PC-9 (cell line): ENCODE measurements around the gene PRKG1. TPM values are rescaled to one million over a fixed set of nuclear protein-coding genes. Genes with fewer than 3 reads are reported as not detected.

Source experiments
- BruUV-seq: library from RNA; stranded (reverse); fragments of 400-500 nt; replicated peaks from 2 replicates; lab custom pipeline; 2021; lab: Mats Ljungman, UMichigan
- CTCF ChIA-PET: fragments of 300-600 bp; sonication (Branson Sonifier 250); formaldehyde crosslinking; loops from one replicate; lab custom pipeline; 2022; ENCODE audit warnings: antibody characterized with exemption; lab: Charles Lee
- POLR2A ChIA-PET: fragments of 300-600 bp; sonication (Branson Sonifier 250); formaldehyde crosslinking; loops from one replicate; lab custom pipeline; 2022; ENCODE audit warnings: antibody characterized with exemption; ENCODE audit not compliant: unreplicated experiment; lab: Charles Lee
- DNase-seq, 2 experiments: peaks; one replicate each; pipeline versions ENCODE4 v3.0.0 to v3.0.0-alpha.2; 2015 to 2022; ENCODE audit warnings: mixed read lengths in 1 of 2
- H2AFZ ChIP-seq: fragments of 200-600 bp; sonication (generic); 2 replicates; pipeline ENCODE4 v1.8.1; 2017; ENCODE audit warnings: antibody characterized with exemption
- H3F3A ChIP-seq: fragments of 200-600 bp; sonication (generic); 2 replicates; pipeline ENCODE4 v1.8.1; 2017; ENCODE audit warnings: antibody characterized with exemption, mild to moderate bottlenecking, low read depth; ENCODE audit not compliant: insufficient read depth
- H3K27ac ChIP-seq: fragments of 200-600 bp; sonication (generic); 2 replicates; pipeline ENCODE4 v1.6.1; 2016; ENCODE audit warnings: mixed run types
- H3K27me3 ChIP-seq: fragments of 200-600 bp; sonication (generic); 2 replicates; pipeline ENCODE4 v1.6.1; 2016; ENCODE audit warnings: low read depth, mixed run types; ENCODE audit not compliant: insufficient read depth
- H3K36me3 ChIP-seq: fragments of 200-600 bp; sonication (generic); 2 replicates; pipeline ENCODE4 v1.6.1; 2016; ENCODE audit warnings: low read depth, mixed run types
- H3K4me1 ChIP-seq: fragments of 200-600 bp; sonication (generic); replicated peaks from 2 replicates; pipeline ENCODE4 v1.6.1; 2016; ENCODE audit warnings: mixed run types; ENCODE audit not compliant: insufficient read depth
- H3K4me2 ChIP-seq: fragments of 200-600 bp; sonication (generic); 2 replicates; pipeline ENCODE4 v1.6.1; 2017; ENCODE audit warnings: mixed run types
- H3K4me3 ChIP-seq: fragments of 200-600 bp; sonication (generic); 2 replicates; pipeline ENCODE4 v1.6.1; 2016; ENCODE audit warnings: mixed run types
- H3K79me2 ChIP-seq: fragments of 200-600 bp; sonication (generic); 2 replicates; pipeline ENCODE4 v1.6.1; 2017; ENCODE audit warnings: low read depth, mixed run types
- H3K9me2 ChIP-seq: fragments of 200-600 bp; sonication (generic); 2 replicates; pipeline ENCODE4 v1.8.1; 2017; ENCODE audit warnings: mild to moderate bottlenecking; ENCODE audit not compliant: insufficient read depth
- H3K9me3 ChIP-seq: fragments of 200-600 bp; sonication (generic); 2 replicates; pipeline ENCODE4 v1.8.1; 2016; ENCODE audit warnings: low read depth; ENCODE audit not compliant: insufficient read depth
- H4K20me1 ChIP-seq: fragments of 200-600 bp; sonication (generic); 2 replicates; pipeline ENCODE4 v1.8.1; 2017; ENCODE audit not compliant: insufficient read depth
- EZH2 ChIP-seq: fragments of 200-600 bp; sonication (generic); IDR thresholded peaks from 2 replicates; pipeline ENCODE4 v1.8.0; 2017; ENCODE audit warnings: antibody characterized with exemption, low read depth
- intact Hi-C: fragments of 100-400 bp; cut with micrococcal nuclease; formaldehyde crosslinking; loops from one replicate; pipeline ENCODE4 v1.10.0; 2022; ENCODE audit not compliant: unreplicated experiment
- total RNA-seq: library from RNA; stranded (reverse); gene quantifications from 2 replicates; pipeline ENCODE4 v1.2.3, GENCODE V29; 2021
- TF ChIP-seq, protein P1 (sequence below): fragments of 200-600 bp; sonication (generic); conservative IDR thresholded peaks from 2 replicates; pipeline ENCODE4 v1.6.1; 2017; ENCODE audit warnings: mixed run types, antibody characterized with exemption, mild to moderate bottlenecking, moderate library complexity

Gene PRKG1
- total RNA-seq, 1 experiment from 2014 or later: 0.70 TPM

DNA sequence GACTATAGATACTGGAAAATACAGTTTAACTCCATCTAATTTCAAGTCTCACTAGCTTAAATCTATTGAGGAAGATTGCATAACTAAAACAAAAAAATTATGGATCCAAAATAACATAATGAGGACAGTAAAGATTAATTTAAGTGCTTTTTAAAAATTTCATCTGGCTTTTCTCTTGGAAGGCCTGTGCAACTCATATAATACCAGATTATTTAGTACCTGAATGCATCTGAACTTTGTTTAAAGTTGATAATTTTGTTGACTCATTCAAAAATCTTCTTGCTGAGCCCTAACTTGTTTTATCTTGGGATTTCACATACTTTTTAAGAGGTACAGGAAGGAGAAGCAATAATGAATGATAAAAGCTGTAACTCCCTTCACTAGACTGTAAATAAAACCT, 478.6 kb downstream of the PRKG1 start:
- Histone ChIP-seq H3K4me3 (no peak overlapping the region), H3K4me1 (no peaks in the 10 kb centered on the region), H3K4me2 (no peak overlapping the region), H4K20me1 (no peaks in the 10 kb centered on the region), H3K27me3 (no peaks in the 10 kb centered on the region), H3K79me2 (no peaks in the 10 kb centered on the region), H3K27ac (no peak overlapping the region), H3K36me3 (no peaks in the 10 kb centered on the region), H3F3A (no peaks in the 10 kb centered on the region), H2AFZ (no peak overlapping the region), H3K9me3 (no peaks in the 10 kb centered on the region), H3K9me2 (peaks cover 3% of the 10 kb centered on the region; the same call in 1 of the 2 replicates)
- ChIA-PET CTCF (no interaction called here), POLR2A (interaction anchor here (0.6 kb wide), 1 partner anchor 13 kb away, joined by 5 read pairs; no protein-coding TSS in a partner anchor)
- no peak for DNase-seq
- no TSS peak for BruUV-seq
- TF ChIP-seq, protein P1, sequence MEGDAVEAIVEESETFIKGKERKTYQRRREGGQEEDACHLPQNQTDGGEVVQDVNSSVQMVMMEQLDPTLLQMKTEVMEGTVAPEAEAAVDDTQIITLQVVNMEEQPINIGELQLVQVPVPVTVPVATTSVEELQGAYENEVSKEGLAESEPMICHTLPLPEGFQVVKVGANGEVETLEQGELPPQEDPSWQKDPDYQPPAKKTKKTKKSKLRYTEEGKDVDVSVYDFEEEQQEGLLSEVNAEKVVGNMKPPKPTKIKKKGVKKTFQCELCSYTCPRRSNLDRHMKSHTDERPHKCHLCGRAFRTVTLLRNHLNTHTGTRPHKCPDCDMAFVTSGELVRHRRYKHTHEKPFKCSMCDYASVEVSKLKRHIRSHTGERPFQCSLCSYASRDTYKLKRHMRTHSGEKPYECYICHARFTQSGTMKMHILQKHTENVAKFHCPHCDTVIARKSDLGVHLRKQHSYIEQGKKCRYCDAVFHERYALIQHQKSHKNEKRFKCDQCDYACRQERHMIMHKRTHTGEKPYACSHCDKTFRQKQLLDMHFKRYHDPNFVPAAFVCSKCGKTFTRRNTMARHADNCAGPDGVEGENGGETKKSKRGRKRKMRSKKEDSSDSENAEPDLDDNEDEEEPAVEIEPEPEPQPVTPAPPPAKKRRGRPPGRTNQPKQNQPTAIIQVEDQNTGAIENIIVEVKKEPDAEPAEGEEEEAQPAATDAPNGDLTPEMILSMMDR: no peak
- TF ChIP-seq EZH2: no peak
- intact Hi-C loops: no loop called here

GRCh38 chr10:51564896-51565510, 490.7 kb downstream of the PRKG1 start:
- no peak overlapping the region for H3K4me3 ChIP-seq
- H3K9me2 ChIP-seq: no peaks in the 10 kb centered on the region
- no peak overlapping the region for H2AFZ ChIP-seq
- H3F3A ChIP-seq: no peaks in the 10 kb centered on the region
- H3K79me2 ChIP-seq: no peaks in the 10 kb centered on the region
- H3K36me3 ChIP-seq: no peaks in the 10 kb centered on the region
- no peaks in the 10 kb centered on the region; the same call in 1 of the 2 replicates for H4K20me1 ChIP-seq
- H3K27me3 ChIP-seq: no peaks in the 10 kb centered on the region
- intact Hi-C loops: no loop called here
- POLR2A ChIA-PET: no interaction called here
- CTCF ChIA-PET: no interaction called here
- TF ChIP-seq, protein P1: no peak
- TF ChIP-seq EZH2: no peak
- no peak overlapping the region for H3K4me2 ChIP-seq
- H3K4me1 ChIP-seq: no peaks in the 10 kb centered on the region
- no peak overlapping the region for H3K27ac ChIP-seq
- no peak for DNase-seq
- H3K9me3 ChIP-seq: no peaks in the 10 kb centered on the region
- no TSS peak for BruUV-seq

DNA sequence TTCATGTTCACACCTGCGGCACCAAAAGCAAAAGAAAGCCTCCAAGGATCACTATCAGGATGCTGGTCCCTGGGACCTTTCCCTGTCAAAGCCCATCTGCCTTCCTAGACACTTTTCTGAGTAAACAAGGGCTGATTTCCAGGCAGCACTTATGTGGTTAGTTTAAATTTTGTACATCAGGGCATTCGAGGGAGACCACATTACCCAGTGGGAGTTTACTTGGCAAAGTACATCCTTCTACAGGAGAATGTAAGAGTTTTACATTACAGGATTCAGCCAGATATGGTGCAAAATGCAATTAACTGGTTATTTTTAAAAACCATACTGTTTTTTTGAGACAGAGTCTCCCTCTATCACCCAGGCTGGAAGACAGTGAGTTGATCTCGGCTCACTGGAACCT, 493.0 kb downstream of the PRKG1 start:
- Histone ChIP-seq H3K4me3 (no peak overlapping the region), H2AFZ (no peak overlapping the region), H3K27me3 (no peaks in the 10 kb centered on the region), H3F3A (no peaks in the 10 kb centered on the region), H3K9me3 (no peaks in the 10 kb centered on the region), H3K36me3 (no peaks in the 10 kb centered on the region), H3K4me2 (no peak overlapping the region), H3K9me2 (no peaks in the 10 kb centered on the region), H3K27ac (no peak overlapping the region), H3K79me2 (no peaks in the 10 kb centered on the region), H4K20me1 (no peaks in the 10 kb centered on the region; the same call in 1 of the 2 replicates), H3K4me1 (no peaks in the 10 kb centered on the region)
- BruUV-seq: no TSS peak
- intact Hi-C loops: no loop called here
- ChIA-PET CTCF (no interaction called here), POLR2A (no interaction called here)
- TF ChIP-seq, protein P1: no peak
- TF ChIP-seq EZH2: no peak
- DNase-seq: no peak
